Head of caudate nucleus (tissue), 42 donors: ENCODE data around the gene CDH4.

Source experiments
- DNase-seq, 42 donors: peaks; one replicate each; pipeline versions ENCODE4 v3.0.0 to v3.0.0-alpha.2; 2020 to 2021; ENCODE audit warnings: mixed read lengths in 7 of 42
- intact Hi-C: fragments of 100-400 bp; cut with DNase I; formaldehyde crosslinking; loops from one replicate; pipeline ENCODE4 v1.15.0; 2022

Gene CDH4

DNA sequence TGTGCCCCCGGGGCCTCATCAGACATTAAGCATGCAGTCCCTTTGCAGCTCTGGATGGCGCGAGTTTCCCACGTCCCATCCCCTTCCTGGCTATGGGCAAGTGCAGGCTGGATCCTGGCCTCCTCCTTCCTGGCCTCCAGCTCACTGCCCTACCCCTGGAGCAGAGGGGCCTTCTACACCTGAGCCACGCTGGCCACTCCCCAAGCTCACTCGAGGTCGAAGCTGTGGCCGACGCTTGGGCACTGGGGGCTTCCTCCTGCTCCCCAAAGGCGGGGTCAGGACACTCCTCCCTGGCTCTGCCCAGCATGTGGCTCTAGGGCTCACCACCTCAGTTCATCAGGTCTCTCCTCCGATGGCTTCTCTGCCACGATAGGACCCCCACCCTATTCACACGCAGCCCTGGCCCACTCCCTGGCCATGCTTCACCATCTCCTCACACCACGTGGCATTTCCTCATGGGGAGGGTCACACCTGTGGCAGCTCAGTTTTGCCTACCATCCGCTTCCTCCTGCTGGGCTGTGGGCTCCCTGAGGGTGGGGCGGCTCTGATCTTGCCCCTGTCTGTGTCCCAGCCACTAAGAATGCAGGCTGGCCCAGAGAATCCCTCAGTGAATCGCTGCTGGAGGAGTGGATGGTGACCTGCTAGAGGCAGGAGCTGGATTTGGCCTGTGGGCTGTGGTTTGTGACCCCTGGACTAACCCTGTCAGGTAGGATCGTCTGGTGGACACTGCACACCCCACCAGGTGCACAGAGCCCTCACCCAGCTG is 532.9 kb downstream of the CDH4 start:
- no peak for DNase-seq
- intact Hi-C loops, result no loop called here

DNA sequence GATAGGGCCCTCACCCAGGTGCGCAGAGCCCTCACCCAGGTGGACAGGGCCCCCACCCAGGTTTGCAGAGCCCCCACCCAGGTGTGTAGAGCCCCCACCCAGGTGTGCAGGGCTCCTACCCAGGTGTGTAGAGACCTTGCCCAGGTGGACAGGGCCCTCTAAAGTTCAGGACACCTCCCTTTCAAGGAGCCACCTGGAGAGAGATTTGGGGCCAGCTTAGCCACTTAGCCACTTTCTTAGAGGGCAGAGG is 533.4 kb downstream of the CDH4 start:
- intact Hi-C loops, result no loop called here
- DNase-seq, result no peak

DNA sequence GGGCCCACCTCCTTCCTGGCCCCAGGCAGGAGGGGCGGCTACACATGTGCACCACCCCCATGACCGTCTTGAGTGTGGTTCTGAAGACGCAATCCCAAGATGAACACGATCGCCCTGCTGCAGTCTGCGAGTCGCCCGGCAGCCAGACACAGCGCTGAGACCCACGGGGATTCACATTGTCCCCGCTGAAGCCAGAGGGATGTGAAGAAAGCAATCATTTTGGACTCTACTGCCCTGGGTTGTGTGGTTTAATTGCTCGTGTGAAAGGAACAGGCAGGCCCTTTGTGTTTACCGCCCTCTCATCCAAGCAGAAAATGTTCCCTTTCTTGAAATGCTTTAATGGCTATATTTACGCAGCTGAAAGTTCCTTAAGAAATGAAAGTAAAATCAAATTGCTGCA is 534.2 kb downstream of the CDH4 start:
- intact Hi-C loops, result no loop called here
- DNase-seq, result peak in 12 of 42 donors; percentile 17 to 55 (median 22)

DNA sequence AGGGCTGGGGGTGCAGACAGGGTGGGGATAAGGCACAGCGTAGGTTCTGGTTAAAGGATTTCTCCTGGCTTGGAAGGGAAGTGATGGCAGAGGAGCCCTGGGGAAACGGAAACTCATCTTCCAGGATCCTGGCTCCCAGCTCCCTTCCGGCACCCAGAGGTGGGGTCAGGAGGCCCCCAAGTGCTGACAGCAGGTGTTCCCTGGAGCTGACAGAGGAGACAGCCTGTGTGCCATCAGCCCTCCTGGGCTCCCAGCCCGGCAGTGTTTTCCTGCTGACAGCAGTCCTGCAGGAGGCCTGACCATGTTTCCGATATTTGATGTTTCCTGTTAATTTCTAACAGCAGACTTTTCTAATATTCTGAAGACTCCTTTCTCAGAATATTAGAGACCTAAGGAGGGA is 536.3 kb downstream of the CDH4 start:
- DNase-seq, result peak in 1 of 42 donors; percentile 52
- intact Hi-C loops, result no loop called here

DNA sequence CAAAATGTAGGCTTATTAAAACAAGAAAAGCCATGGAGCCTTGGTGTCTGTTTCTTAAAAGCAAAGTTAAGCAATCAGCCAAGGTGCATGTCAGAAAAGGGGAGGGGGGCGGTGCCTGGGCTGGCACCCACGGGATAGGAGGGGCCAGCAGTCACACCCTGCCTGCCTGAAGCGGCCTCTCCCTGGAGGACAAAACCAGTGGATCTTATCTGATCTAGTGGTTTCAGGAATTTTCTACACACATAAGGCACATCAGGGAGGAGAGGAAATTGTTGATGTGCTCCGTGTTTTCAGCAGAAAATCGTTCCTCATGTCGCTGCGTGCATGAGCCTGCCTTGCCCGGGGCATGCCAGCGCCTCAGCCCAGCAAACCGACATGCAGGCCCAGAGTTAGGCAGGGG is 537.3 kb downstream of the CDH4 start:
- intact Hi-C loops, result no loop called here
- DNase-seq, result no peak

DNA sequence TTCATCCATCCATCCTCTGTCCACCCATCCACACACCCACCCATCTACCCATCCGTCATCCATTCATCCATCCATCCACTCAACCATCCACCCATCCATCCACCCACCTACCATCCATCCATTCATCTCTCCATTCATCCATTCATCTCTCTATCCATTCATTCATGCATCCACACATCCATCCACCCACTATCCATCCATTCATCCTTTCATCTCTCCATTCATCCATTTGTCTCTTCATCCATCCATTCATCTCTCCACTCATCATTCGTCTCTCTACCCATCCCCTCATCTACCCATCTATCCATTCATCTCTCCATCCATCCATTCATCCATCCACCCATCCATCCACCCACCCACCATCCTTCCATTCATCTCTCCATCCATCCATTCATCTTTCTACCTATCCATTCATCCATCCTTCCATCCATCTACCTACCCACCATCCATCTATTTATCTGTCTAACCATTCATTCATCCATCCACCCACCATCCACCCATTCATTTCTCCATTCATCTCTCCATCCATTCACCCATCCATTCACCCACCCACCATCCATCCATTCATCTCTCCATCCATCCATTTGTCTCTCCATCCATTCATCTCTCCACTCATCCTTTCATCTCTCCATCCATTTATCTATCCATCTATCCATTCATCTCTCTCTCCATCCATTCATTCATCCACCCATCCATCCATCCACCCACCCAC is 538.2 kb downstream of the CDH4 start:
- no peak for DNase-seq
- intact Hi-C loops, result no loop called here

DNA sequence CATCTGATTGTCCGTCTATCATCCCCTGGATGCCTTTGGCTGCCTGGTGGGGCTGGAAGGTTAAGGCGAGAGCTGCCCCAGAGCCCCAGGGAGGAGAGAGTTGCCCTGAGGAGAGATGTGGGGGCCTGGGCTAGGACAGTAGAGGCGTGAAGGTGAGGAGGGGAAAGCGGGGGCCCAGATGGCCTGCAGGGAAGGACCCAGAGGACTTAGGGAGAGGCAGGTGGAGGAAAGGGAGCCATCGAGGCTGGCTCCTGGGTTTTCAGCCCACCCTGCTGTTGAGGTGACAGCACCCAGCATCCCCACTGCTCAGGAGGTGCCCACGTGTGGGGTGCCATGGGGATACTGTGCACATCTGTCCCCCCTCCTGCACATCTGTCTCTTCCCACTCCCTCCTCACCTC is 539.9 kb downstream of the CDH4 start:
- intact Hi-C loops, result no loop called here
- no peak for DNase-seq

DNA sequence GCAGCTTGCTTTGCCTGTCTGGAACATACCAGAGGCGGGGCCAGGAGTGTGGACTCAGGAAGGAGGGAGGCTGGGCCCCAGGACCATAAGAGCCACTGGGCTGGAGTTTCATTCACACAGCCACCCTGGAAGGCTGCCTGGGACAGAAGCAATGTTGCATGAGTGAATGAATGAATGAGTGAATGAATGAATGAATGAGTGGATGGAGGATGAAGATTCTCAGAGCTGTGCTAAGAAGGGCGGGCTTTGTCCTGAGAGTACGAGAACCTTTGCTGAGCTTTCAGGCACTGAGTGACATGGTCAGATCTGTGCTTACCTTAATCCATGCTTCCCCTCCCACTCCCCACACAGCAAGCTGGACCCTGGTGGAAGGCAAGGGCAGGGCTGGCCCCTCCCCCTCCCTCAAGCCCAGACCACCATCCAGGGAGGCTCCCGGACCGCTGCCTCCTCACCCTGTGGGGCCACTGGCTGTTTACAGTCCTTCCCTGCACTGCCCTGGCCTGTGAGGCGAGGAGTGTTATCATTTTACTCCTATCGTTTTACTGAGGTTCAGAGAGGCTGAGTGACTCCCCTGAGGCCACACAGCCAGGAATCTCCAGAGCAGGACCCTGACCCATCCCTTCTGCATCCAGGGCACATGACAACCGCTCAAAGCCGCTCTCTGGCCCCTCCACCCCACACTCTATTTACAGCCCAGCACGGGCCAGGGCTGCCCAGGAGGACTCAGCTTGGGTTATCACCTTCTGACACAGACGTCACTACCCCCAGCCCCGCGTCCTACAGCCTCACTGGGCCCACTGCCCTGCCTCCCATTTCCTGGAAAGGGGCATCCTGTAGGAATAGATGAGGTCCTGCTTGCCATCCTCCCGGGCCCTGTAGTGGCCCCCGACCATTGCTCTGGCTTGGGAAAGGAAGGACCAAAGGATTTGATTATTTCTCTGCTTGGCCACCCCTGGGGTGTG is 543.9 kb downstream of the CDH4 start:
- intact Hi-C loops, result no loop called here
- DNase-seq, result no peak

DNA sequence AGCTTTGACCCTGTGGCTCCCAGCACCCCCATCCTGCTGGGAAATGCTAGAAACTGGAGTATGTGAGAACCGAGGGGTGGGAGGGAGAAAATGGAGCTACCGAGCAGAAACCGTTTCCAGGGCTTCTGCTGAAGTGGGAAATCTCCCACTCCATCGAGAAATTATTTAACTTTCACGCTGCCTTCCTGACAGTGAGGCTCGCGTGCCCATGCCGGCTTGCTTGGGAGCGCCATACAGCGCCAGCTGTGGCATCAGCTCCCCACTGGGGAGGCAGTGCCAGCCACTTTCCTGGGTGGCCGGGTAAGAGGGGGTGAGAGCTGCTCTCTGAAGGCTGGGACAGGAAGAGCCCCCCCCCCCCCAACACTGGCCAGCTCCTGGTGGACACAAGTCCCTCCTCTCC is 544.7 kb downstream of the CDH4 start:
- intact Hi-C loops, result no loop called here

DNA sequence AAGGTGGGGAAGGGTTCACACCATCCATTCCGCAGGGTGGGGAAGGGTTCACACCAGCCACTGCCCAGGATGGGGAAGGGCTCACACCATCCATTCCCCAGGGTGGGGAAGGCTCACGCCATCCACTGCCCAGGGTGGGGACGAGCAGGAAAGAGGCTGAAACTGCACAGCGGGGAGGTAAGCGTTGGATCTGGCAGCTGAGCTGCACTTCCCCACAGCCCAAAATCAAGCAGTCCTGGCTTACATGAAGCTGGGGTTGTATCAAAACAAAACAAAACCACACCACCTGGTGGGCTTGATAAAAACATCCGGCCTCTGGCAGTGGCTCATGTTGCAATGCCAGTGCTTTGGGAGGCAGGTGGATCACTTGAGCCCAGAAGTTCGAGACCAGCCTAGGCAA is 545.1 kb downstream of the CDH4 start:
- DNase-seq, result no peak
- intact Hi-C loops, result no loop called here

More for the DNA sequence above, 544.7 kb downstream of the CDH4 start:
- no peak for DNase-seq

DNA sequence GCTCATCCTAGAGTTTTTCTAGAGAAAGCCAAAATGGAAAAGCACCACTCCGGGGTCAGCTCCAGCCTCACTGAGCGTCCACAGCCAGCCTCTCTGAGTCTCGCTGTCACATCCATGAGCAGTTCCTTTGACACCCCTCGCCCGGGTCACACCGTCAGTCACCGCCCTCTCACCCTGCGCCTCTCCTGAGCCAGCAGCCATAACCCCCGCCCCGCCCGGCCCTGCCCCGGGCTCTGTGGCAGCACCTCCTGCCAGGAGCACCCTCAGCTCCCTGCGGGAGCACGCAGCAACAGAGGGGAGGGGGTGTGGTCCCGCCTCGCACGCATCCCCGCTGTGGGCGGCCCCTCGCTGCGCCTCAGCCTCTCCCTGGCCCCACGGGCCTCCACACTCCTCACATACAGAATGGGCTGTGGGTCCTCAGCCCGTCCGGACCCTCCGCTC is 545.9 kb downstream of the CDH4 start:
- no peak for DNase-seq
- intact Hi-C loops, result no loop called here

DNA sequence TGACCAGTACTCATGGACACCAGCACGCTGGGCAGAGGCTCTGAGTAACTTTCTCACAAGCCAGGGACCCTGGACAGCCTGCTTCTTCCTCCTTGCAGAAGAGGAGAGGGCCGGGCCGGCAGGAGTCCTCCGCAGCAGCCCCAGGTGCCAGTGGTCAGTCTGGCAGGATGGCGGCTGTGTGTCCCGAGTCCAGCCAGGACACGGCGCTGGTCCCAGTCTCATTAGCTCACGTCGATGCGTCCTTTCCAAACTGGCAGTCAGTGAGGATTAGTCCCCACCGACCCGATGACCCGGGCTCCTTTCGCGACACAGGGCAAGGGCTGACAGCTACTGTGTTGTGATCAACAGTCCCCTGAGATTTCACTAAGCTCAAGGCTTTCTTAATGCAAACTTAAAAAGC is 546.6 kb downstream of the CDH4 start:
- DNase-seq, result no peak
- intact Hi-C loops, result no loop called here

DNA sequence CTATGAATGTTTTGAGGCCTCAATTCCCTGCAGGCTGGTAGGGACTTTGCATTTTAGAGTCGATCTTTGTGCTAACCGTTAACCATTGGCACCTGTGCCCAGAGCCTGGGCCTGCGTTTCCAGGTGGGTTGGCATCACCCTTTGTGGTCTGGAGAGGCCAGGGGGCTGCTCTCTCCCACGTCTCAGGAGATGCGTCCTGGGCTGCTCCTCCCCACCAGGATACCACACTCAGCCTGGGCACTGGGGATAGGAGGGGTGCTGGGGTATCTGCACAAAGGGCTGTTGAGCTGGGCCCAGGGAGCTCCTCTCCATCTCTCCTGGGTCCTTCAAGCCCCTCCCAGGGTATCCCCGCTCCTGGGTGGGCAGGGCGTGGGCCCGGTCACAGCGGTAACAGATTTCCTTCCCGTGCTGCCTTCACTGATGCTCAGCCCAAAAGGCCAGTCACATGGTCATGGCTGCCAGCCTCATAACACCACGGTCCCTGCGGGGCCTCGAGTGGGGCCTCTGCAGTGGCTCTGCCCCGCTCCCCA is 547.4 kb downstream of the CDH4 start:
- no peak for DNase-seq
- intact Hi-C loops, result no loop called here

DNA sequence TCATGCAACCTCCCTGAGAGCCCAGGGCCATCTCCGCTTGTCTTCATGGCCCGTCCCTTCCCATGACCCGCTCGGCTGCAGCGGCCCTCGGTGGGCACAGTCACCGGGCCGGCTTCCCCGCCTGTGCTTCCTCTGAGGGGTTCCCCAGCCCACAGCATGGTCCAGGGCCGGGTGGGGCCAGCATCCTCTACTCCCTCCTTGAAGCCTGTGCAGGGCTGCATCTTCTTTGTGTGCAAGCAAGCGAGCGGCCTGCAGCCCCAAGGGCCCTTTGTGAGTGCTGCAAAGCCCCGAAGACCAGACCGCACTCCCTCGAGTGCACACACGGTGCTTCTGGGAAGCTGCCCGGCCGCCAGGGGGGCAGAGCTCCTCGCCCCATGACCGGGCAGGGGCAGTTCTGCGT is 547.9 kb downstream of the CDH4 start:
- intact Hi-C loops, result no loop called here
- DNase-seq, result no peak

DNA sequence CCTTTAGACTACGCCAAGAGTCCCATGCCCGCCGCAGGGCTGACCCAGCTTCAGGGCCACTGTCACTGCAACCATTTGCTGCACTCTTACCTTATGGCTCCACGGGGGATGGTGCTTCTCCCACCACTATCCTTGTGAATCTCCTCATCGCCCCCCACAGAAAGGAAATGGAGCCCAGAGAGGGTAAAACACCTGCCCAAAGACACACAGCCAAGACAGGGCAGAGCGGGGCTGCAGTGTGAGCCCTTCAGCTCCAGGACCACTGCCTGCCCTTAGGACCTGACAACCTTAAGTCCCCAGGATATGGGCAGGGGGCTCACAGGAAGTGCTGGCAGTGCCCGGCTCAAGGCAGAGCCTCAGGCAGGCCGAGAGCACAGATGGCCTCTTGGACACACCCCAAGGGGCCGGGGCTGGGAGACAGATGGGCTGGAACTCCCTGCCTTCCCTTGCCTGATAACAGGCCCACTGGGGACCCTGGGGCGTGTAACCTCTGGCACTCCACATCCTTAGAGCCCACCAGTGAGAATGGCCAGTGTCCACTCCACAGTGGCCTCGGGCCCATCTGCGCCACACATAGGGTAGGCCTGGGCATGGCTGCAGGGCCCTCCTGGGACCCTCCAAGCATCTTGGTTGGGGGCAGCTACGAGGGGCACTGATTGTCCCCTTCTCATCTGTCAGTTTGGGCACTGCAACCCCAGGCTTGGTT is 548.5 kb downstream of the CDH4 start:
- intact Hi-C loops, result no loop called here
- no peak for DNase-seq

DNA sequence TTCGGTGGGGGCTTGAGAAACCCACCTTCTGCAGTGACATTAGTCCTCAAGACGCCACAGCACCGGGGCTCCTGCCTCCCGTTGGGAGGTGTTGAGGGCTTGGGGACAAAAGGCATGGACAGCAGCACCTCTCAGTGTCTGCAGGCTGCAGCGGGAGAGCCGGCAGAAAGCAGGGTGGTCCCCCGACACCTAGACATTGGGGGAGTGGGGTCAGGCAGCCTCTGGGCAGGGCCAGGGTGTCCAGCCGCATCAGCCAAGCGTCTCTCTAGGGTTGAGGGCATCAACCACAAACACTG is 549.0 kb downstream of the CDH4 start:
- no peak for DNase-seq
- intact Hi-C loops, result no loop called here

DNA sequence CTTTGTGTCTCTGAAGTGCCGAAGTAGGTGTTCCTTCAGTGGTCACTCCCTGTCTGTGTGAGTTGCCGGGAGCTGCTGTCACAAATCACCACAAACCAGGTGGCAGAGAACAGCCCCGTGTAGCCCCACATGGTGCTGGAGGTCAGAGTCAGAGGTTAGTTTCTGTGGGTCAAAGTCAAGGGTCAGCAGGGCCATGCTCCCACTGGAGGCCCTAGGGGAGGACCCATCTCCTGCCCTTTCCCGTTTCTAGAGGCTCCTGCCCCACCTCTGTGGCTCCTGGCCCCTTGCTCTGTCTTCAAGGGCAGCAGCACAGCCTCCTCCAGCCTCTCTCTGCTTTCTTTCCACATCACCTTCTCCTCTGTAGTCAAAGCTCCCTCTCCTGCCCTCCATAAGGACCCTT is 549.4 kb downstream of the CDH4 start:
- intact Hi-C loops, result no loop called here

DNA sequence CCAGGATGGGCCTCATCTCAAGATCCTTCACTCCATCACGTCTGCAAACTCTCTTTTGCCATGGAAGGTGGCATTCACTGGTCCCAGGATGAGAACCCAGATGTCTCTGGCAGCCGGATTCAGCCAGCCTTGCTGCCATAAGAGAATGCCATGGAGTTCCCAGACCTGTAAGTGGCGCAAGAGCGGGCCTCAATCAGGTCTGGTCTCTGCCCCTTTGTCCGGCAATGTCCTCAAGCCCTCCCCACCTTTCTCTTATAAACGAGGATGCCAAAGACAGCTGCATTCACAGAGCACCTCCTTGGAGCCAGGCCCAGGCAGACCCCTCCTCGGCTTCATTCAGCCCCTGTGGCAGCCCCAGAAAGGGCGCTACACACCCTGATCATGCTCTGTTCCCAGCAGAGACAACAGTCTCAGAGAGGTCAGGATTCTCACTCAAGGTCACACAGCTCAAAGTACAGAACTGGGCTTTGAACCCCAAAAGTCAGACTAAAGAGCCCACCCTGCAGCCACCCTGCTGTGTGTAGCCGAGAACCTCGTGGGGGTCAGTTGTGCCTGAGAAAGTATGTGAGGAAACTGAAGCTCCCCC is 549.9 kb downstream of the CDH4 start:
- intact Hi-C loops, result no loop called here
- no peak for DNase-seq

More for the DNA sequence above, 549.4 kb downstream of the CDH4 start:
- no peak for DNase-seq

DNA sequence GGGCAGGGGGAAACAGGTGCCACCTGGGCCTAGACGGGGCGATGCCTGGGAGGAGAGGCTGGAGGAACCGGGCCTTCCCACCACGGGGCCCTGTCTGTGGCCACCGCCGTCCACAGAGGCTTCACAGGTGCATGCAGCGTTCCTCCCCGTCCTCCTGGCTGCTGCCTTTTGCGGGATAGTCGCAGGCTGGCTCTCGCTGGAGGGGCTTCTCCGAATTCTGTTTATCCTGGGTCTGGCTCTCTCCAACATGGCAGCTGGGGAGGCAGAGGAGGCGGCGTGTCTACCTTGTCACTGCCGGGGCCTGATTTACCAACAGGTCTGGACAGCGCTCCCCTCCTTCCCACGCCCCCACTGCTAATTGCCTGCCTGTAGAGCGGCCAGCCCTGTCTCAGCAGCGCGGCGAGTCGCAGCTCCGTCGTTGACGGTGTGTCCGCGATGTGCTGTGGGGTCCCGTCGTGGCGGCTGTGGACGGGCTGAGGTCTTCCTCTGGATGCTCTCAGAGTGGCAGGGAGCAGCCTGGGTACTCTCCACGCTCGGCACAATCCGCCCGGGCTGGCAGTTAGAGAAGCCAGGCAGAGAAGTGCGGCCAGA is 550.8 kb downstream of the CDH4 start:
- DNase-seq, result peak in 4 of 42 donors; percentile 16 to 27 (median 18)
- intact Hi-C loops, result no loop called here
